Bronchial epithelial cell (primary cell): ENCODE measurements around the gene GPAM. TPM values are rescaled to one million over a fixed set of nuclear protein-coding genes. Genes with fewer than 3 reads are reported as not detected.

Source experiments
- DNase-seq: peaks from one replicate; pipeline ENCODE4 v3.0.0-alpha.2; 2010; ENCODE audit warnings: low read depth
- FAIRE-seq: peaks from 2 replicates; lab custom pipeline; 2011; peaks lifted over from hg19 to GRCh38; lab: Jason Lieb, UNC
- H3K27me3 ChIP-seq: 2 replicates; pipeline ENCODE4 v1.5.1; 2011; ENCODE audit warnings: low read length; ENCODE audit not compliant: control insufficient read depth, insufficient read depth
- H3K36me3 ChIP-seq: 2 replicates; pipeline ENCODE4 v1.5.1; 2011; ENCODE audit warnings: low read length; ENCODE audit not compliant: control insufficient read depth, insufficient read depth
- H3K4me3 ChIP-seq: 2 replicates; pipeline ENCODE4 v1.5.1; 2011; ENCODE audit warnings: mild to moderate bottlenecking, low read depth, low read length, control low read depth
- CTCF ChIP-seq: IDR thresholded peaks from 2 replicates; pipeline ENCODE4 v1.5.1; 2011; ENCODE audit warnings: mild to moderate bottlenecking, moderate library complexity, low read length, control low read depth, inconsistent platforms; ENCODE audit not compliant: insufficient read depth, severe bottlenecking
- total RNA-seq: library from RNA; depleted of rRNA; stranded (reverse); fragments of >200 nt; gene quantifications from 2 replicates; pipeline ENCODE4 v1.2.1, GENCODE V29; 2014

Gene GPAM
- total RNA-seq, 1 donor from 2014 or later, result 9.2 TPM

- no peaks in the 10 kb centered on the region for H3K36me3 ChIP-seq
- no peak for FAIRE-seq
Measured at GRCh38 chr10:112195224-112195623, 11.7 kb upstream of the GPAM start.

GRCh38 chr10:112191791-112192190 lies 8.2 kb upstream of the GPAM start:
- H3K4me3 ChIP-seq, result no peak overlapping the region
- DNase-seq, result no peak
- FAIRE-seq, result no peak
- TF ChIP-seq CTCF, result no peak
- H3K27me3 ChIP-seq, result no peaks in the 10 kb centered on the region
- no peaks in the 10 kb centered on the region for H3K36me3 ChIP-seq

More at GRCh38 chr10:112195224-112195623, 11.7 kb upstream of the GPAM start:
- H3K27me3 ChIP-seq, result no peaks in the 10 kb centered on the region
- no peak for DNase-seq
- no peak for TF ChIP-seq CTCF
- no peak overlapping the region for H3K4me3 ChIP-seq

- FAIRE-seq (no peak), DNase-seq (no peak)
- no peak overlapping the region for H3K4me3 ChIP-seq
- no peaks in the 10 kb centered on the region for H3K27me3 ChIP-seq
- TF ChIP-seq CTCF, result no peak
- no peaks in the 10 kb centered on the region for H3K36me3 ChIP-seq
Measured at GRCh38 chr10:112191041-112191590, 7.6 kb upstream of the GPAM start.

GRCh38 chr10:112189465-112189864 lies 5.9 kb upstream of the GPAM start:
- H3K27me3 ChIP-seq, result no peaks in the 10 kb centered on the region
- FAIRE-seq (no peak), DNase-seq (no peak)
- no peak for TF ChIP-seq CTCF
- H3K4me3 ChIP-seq, result no peak overlapping the region
- no peaks in the 10 kb centered on the region for H3K36me3 ChIP-seq

GRCh38 chr10:112187527-112187926 lies 4.0 kb upstream of the GPAM start:
- Histone ChIP-seq H3K4me3 (no peak overlapping the region), H3K27me3 (no peaks in the 10 kb centered on the region), H3K36me3 (no peaks in the 10 kb centered on the region)
- no peak for DNase-seq
- no peak for TF ChIP-seq CTCF
- FAIRE-seq, result no peak

- Histone ChIP-seq H3K4me3 (no peak overlapping the region), H3K27me3 (no peaks in the 10 kb centered on the region), H3K36me3 (no peaks in the 10 kb centered on the region)
- no peak for TF ChIP-seq CTCF
- DNase-seq (no peak), FAIRE-seq (no peak)
Measured at GRCh38 chr10:112185959-112186358, 2.4 kb upstream of the GPAM start.
